H1 (cell line): ENCODE data around the gene IRX4. TPM values are rescaled to one million over a fixed set of nuclear protein-coding genes. Genes with fewer than 3 reads are reported as not detected.

Source experiments
- CTCF ChIA-PET: fragments of 300-600 bp; sonication (Branson Sonifier 250); formaldehyde crosslinking; loops from one replicate; lab custom pipeline; 2021; ENCODE audit not compliant: partially characterized antibody; lab: Charles Lee
- POLR2A ChIA-PET: fragments of 300-600 bp; sonication (Branson Sonifier 250); formaldehyde crosslinking; loops from one replicate; lab custom pipeline; 2021; ENCODE audit warnings: inconsistent platforms; ENCODE audit not compliant: partially characterized antibody; lab: Charles Lee
- DNase-seq, 2 experiments: peaks; one replicate each; pipeline versions ENCODE4 v3.0.0 to v3.0.0-alpha.2; 2010 to 2022; ENCODE audit warnings: low spot score in 2 of 2, low read depth in 1 of 2, mixed read lengths in 1 of 2
- FAIRE-seq: peaks from 2 replicates; lab custom pipeline; 2011; peaks lifted over from hg19 to GRCh38; lab: Jason Lieb, UNC
- H2AFZ ChIP-seq: 2 replicates; pipeline ENCODE4 v1.8.1; 2012; ENCODE audit warnings: low read length, inconsistent platforms
- H2AK5ac ChIP-seq: 2 replicates; pipeline ENCODE4 v1.6.1; 2013; ENCODE audit warnings: low read depth, low read length
- H2BK120ac ChIP-seq: replicated peaks from 2 replicates; pipeline ENCODE3; 2013; ENCODE audit warnings: low read depth, low read length, inconsistent platforms
- H2BK12ac ChIP-seq: 2 replicates; pipeline ENCODE4 v1.6.1; 2013; ENCODE audit warnings: low read depth, low read length
- H2BK15ac ChIP-seq: 2 replicates; pipeline ENCODE4 v1.6.1; 2013; ENCODE audit warnings: low read length
- H2BK20ac ChIP-seq: 2 replicates; pipeline ENCODE4 v1.6.1; 2013; ENCODE audit warnings: low read length
- H2BK5ac ChIP-seq: 2 replicates; pipeline ENCODE4 v1.6.1; 2013; ENCODE audit warnings: low read depth, low read length
- H3K14ac ChIP-seq: 2 replicates; pipeline ENCODE4 v1.6.1; 2013; ENCODE audit warnings: inconsistent platforms; ENCODE audit not compliant: insufficient read length
- H3K18ac ChIP-seq: 2 replicates; pipeline ENCODE4 v1.6.1; 2013; ENCODE audit warnings: low read length; ENCODE audit errors: extremely low read depth
- H3K23ac ChIP-seq: 2 replicates; pipeline ENCODE4 v1.6.1; 2013; ENCODE audit warnings: inconsistent platforms; ENCODE audit not compliant: insufficient read length
- H3K23me2 ChIP-seq: 2 replicates; pipeline ENCODE4 v1.6.1; 2013; ENCODE audit warnings: low read depth, low read length
- H3K27ac ChIP-seq: 2 replicates; pipeline ENCODE4 v1.6.1; 2011; ENCODE audit warnings: low read depth, low read length, inconsistent platforms
- H3K27me3 ChIP-seq, 4 experiments: replicated peaks in 1 of 4; 1 replicate in 1 of 4; 2 replicates in 3 of 4; pipeline versions ENCODE4 v1.6.1 to v1.8.1; 2011 to 2013; ENCODE audit warnings: low read length in 3 of 4, mild to moderate bottlenecking in 3 of 4, inconsistent platforms in 2 of 4, mixed read lengths in 2 of 4, moderate library complexity in 1 of 4; ENCODE audit not compliant: control insufficient read depth in 3 of 4, insufficient read depth in 3 of 4; ENCODE audit errors: extremely low read depth in 1 of 4
- H3K36me3 ChIP-seq, 4 experiments: 2 replicates each; pipeline versions ENCODE4 v1.6.1 to v1.8.1; 2011 to 2013; ENCODE audit warnings: mild to moderate bottlenecking in 4 of 4, low read length in 3 of 4, moderate library complexity in 2 of 4, control low read depth in 1 of 4, inconsistent platforms in 1 of 4; ENCODE audit not compliant: insufficient read depth in 4 of 4, control insufficient read depth in 2 of 4
- H3K4ac ChIP-seq: replicated peaks from 2 replicates; pipeline ENCODE3; 2013; ENCODE audit warnings: low read length, low read depth, mixed read lengths, inconsistent platforms; ENCODE audit not compliant: insufficient read length
- H3K4me1 ChIP-seq, 4 experiments: replicated peaks in 1 of 4; 1 replicate in 1 of 4; 2 replicates in 3 of 4; pipeline versions ENCODE4 v1.6.1 to v1.8.1; 2011 to 2013; ENCODE audit warnings: low read length in 3 of 4, inconsistent platforms in 2 of 4, mixed read lengths in 1 of 4; ENCODE audit not compliant: insufficient read depth in 4 of 4, control insufficient read depth in 3 of 4
- H3K4me2 ChIP-seq, 2 experiments: 2 replicates each; pipeline versions ENCODE4 v1.6.1 to v1.8.1; 2011 to 2013; ENCODE audit warnings: low read depth in 2 of 2, low read length in 2 of 2, control low read depth in 1 of 2, inconsistent platforms in 1 of 2, mild to moderate bottlenecking in 1 of 2; ENCODE audit not compliant: insufficient read depth in 1 of 2
- H3K4me3 ChIP-seq, 4 experiments: fragments of 200-600, 300-600 bp in 1 of 4; sonication (generic), shearing (Covaris generic), sonication (Bioruptor Twin) in 1 of 4; 2 replicates each; pipeline versions ENCODE4 v1.5.1 to v1.8.1; 2011 to 2016; ENCODE audit warnings: low read length in 4 of 4, low read depth in 3 of 4, control low read depth in 2 of 4, inconsistent platforms in 2 of 4, mild to moderate bottlenecking in 2 of 4, mixed read lengths in 1 of 4, moderate library complexity in 1 of 4; ENCODE audit not compliant: insufficient read depth in 2 of 4; ENCODE audit errors: extremely low read depth in 1 of 4
- H3K56ac ChIP-seq: replicated peaks from 2 replicates; pipeline ENCODE3; 2013; ENCODE audit warnings: low read depth, mild to moderate bottlenecking, mixed read lengths, low read length, inconsistent platforms; ENCODE audit not compliant: insufficient read length
- H3K79me1 ChIP-seq: 2 replicates; pipeline ENCODE4 v1.6.1; 2013; ENCODE audit warnings: low read depth, low read length, control low read depth
- H3K79me2 ChIP-seq, 2 experiments: 2 replicates each; pipeline versions ENCODE4 v1.6.1 to v1.8.1; 2012 to 2013; ENCODE audit warnings: low read length in 2 of 2, mild to moderate bottlenecking in 2 of 2, inconsistent platforms in 1 of 2; ENCODE audit not compliant: insufficient read depth in 2 of 2, control insufficient read depth in 1 of 2
- H3K9ac ChIP-seq, 4 experiments: replicated peaks in 1 of 4; 1 replicate in 1 of 4; 2 replicates in 3 of 4; pipeline versions ENCODE4 v1.6.1 to v1.8.1; 2011 to 2013; ENCODE audit warnings: low read depth in 3 of 4, low read length in 3 of 4, control low read depth in 2 of 4, mild to moderate bottlenecking in 2 of 4, moderate library complexity in 2 of 4, inconsistent platforms in 1 of 4; ENCODE audit errors: extremely low read depth in 1 of 4
- H3K9me3 ChIP-seq, 2 experiments: 2 replicates each; pipeline versions ENCODE4 v1.6.1 to v1.8.1; 2012 to 2013; ENCODE audit warnings: mild to moderate bottlenecking in 2 of 2, moderate library complexity in 2 of 2, control low read depth in 1 of 2, inconsistent platforms in 1 of 2, low read depth in 1 of 2, low read length in 1 of 2, mixed read lengths in 1 of 2; ENCODE audit not compliant: insufficient read depth in 2 of 2
- H4K20me1 ChIP-seq, 2 experiments: replicated peaks in 1 of 2; 2 replicates each; pipeline versions ENCODE3 to v1.8.1; 2011 to 2013; ENCODE audit warnings: inconsistent platforms in 2 of 2, low read length in 2 of 2, mild to moderate bottlenecking in 1 of 2; ENCODE audit not compliant: insufficient read depth in 2 of 2, control insufficient read depth in 1 of 2
- H4K5ac ChIP-seq: 2 replicates; pipeline ENCODE4 v1.6.1; 2013; ENCODE audit warnings: low read length, low read depth, mixed read lengths, inconsistent platforms; ENCODE audit not compliant: insufficient read length
- H4K8ac ChIP-seq: 2 replicates; pipeline ENCODE4 v1.8.0; 2013; ENCODE audit warnings: mild to moderate bottlenecking, moderate library complexity, low read length, inconsistent platforms; ENCODE audit not compliant: insufficient read depth; ENCODE audit errors: extremely low read depth
- H4K91ac ChIP-seq: replicated peaks from 2 replicates; pipeline ENCODE3; 2013; ENCODE audit warnings: low read length, mixed read lengths, inconsistent platforms; ENCODE audit not compliant: insufficient read length
- ASH2L ChIP-seq: fragments of 200-600, 300-600 bp; sonication (generic); IDR thresholded peaks from one replicate; pipeline ENCODE4 v1.7.1; 2017; ENCODE audit warnings: low read length
- EZH2 ChIP-seq: fragments of 200-600 bp; sonication (generic); IDR thresholded peaks from 2 replicates; pipeline ENCODE4 v1.7.1; 2012; ENCODE audit warnings: low read depth, mild to moderate bottlenecking, moderate library complexity, low read length, inconsistent platforms; ENCODE audit not compliant: severe bottlenecking
- GTF2F1 ChIP-seq: IDR thresholded peaks from 2 replicates; pipeline ENCODE4 v1.6.1; 2012; ENCODE audit warnings: low read depth, low read length, improper control_type of control experiment, borderline replicate concordance
- HDAC6 ChIP-seq: IDR thresholded peaks from one replicate; pipeline ENCODE4 v1.7.1; 2012; ENCODE audit warnings: low read depth, mild to moderate bottlenecking, inconsistent platforms, low read length, moderate library complexity
- RFX5 ChIP-seq: IDR thresholded peaks from 2 replicates; pipeline ENCODE4 v1.6.1; 2011; ENCODE audit warnings: low read depth, low read length, improper control_type of control experiment, borderline replicate concordance
- SIRT6 ChIP-seq: IDR thresholded peaks from one replicate; pipeline ENCODE4 v1.7.1; 2012; ENCODE audit warnings: low read length, inconsistent platforms
- ZNF274 ChIP-seq: IDR thresholded peaks from 2 replicates; pipeline ENCODE4 v1.7.0; 2012; ENCODE audit warnings: low read length, borderline replicate concordance; ENCODE audit errors: extremely low read depth
- WGBS, 2 experiments: shearing (Covaris generic) in 1 of 2; methylation state at CpG; one replicate each; pipeline versions ENCODE4 v1.1.6 to v1.1.7; 2013 to 2015; ENCODE audit warnings: low lambda C conversion rate in 2 of 2, mixed read lengths in 2 of 2, inconsistent platforms in 1 of 2, low coverage in 1 of 2, missing lambda C conversion rate in 1 of 2; ENCODE audit not compliant: insufficient replicate concordance in 2 of 2, insufficient coverage in 1 of 2, insufficient read length in 1 of 2; ENCODE audit errors: extremely low coverage in 1 of 2, missing lambda C conversion rate in 1 of 2; 5-methylcytosine and 5-hydroxymethylcytosine counted together
- polyA plus RNA-seq, 7 experiments: library from polyadenylated mRNA; depleted of rRNA in 3 of 7; stranded (reverse) in 5 of 7; unstranded in 2 of 7; fragments of >200 nt in 5 of 7; fragments of 200-250 nt in 2 of 7; gene quantifications; 1 replicate in 5 of 7; 2 replicates in 1 of 7; 4 replicates in 1 of 7; pipeline versions ENCODE4 v1.2.1 to v1.2.3, GENCODE V29; 2011 to 2013; ENCODE audit warnings: missing spikeins in 2 of 7, mixed read lengths in 2 of 7
- total RNA-seq: library from RNA; stranded (reverse); fragmentation: NEBNext Ultra II Directional; extraction: Animal tissue kit (Norgen Biotek cat#: 25700); gene quantifications from 2 replicates; pipeline ENCODE4 v1.2.1, GENCODE V29; 2021

Gene IRX4
- total and polyA plus RNA-seq, 2 of the 8 experiments (the other 6 are each of a cell fraction or from before 2014, with no cell fraction given) = 0.45 to 1.2 TPM

DNA sequence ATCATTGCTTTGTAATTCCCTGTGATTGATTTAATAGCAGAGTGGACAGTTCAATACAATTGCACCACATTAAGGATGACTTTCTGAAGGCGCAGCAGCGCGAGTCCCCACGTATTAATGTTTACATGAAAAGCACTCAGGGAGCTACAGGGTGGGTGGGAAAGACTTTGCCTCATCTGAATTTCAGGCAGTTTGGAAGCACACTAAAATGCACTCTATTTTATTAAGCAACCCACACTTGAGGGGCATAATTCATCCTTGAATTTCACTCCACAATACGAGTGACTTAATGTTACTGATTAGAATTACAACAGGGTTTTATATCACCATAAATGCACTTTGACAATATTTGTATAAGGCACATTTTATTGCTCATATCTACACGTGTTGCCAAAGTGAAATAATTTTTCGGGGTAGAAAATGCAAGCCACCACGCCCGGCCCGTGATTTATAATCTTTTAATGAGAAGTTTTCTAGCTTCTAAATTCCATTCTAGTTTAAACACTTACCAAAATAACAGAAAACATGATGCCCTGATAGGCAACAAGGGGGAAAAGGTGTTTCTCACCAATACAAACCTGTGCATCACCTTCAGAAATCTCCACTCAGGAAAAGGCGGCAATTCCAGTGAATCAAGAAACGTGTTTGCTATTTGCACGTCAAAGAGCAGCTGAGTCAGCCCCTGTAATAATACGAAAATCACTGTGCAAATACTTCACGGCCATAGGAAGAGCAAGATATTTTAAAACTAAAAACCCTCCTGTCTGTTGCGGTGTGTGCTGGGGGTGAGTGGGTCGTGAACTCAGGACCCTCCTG, 40.5 kb downstream of the IRX4 start:
- CTCF ChIA-PET = no interaction called here
- 86% methylated on average over 17 of the region's 17 CpGs; no CpG with 5 or more reads in 1 of the 2 experiments for WGBS, 2 experiments
- FAIRE-seq (no peak), DNase-seq (no peak)
- Histone ChIP-seq H3K79me1 (no peaks in the 10 kb centered on the region), H3K4ac (no peak overlapping the region), H3K23ac (no peak overlapping the region), H3K4me2 (no peak overlapping the region), H3K9me3 (no peaks in the 10 kb centered on the region), H3K23me2 (no peaks in the 10 kb centered on the region; the same call in 1 of the 2 replicates), H2AK5ac (no peak overlapping the region), H4K20me1 (no peaks in the 10 kb centered on the region), H2BK120ac (no peak overlapping the region), H3K4me3 (no peak overlapping the region), H3K9ac (no peak overlapping the region), H4K91ac (no peak overlapping the region), H2BK12ac (no peak overlapping the region), H3K27ac (no peak overlapping the region), H3K56ac (no peak overlapping the region), H4K8ac (no peak overlapping the region), H3K79me2 (no peaks in the 10 kb centered on the region), H2BK5ac (no peak overlapping the region), H3K18ac (no peak overlapping the region), H2BK15ac (no peak overlapping the region), H3K36me3 (no peaks in the 10 kb centered on the region), H4K5ac (no peak overlapping the region), H2BK20ac (no peak overlapping the region), H3K4me1 (peaks cover 0 to 8% (median under 1%) of the 10 kb centered on the region in 4 experiments; a peak in 3 of 7 replicates), H2AFZ (no peak overlapping the region), H3K14ac (no peak overlapping the region), H3K27me3 (peaks cover 0 to 5% (median 1%) of the 10 kb centered on the region in 4 experiments; a peak in 3 of 7 replicates)
- TF ChIP-seq SIRT6 (no peak), ZNF274 (no peak), EZH2 (no peak), HDAC6 (no peak), RFX5 (no peak), GTF2F1 (no peak), ASH2L (no peak)
- POLR2A ChIA-PET = no interaction called here
